Esophagus squamous epithelium (tissue), 5 donors: ENCODE data around the gene CT47A7. TPM values are rescaled to one million over a fixed set of nuclear protein-coding genes. Genes with fewer than 3 reads are reported as not detected.
"Not testable (repeated sequence)": the region's sequence is repeated elsewhere in the genome, so short reads cannot be mapped to it uniquely, and the experiment has no call there.

Experiments used
- DNase-seq: peaks from one replicate; lab custom pipeline; 2025; lab: John Stamatoyannopoulos, UW
- H3K27ac ChIP-seq, 4 donors: fragments of 200-600 bp; sonication (generic); one replicate each; pipeline ENCODE4 v1.5.1; 2016 to 2019; ENCODE audit warnings: mild to moderate bottlenecking in 1 of 4
- H3K27me3 ChIP-seq, 4 donors: fragments of 200-600 bp; sonication (generic); 1 replicate in 3 of 4; 2 replicates in 1 of 4; pipeline versions ENCODE4 v1.5.1 to v1.6.0; 2017 to 2021; ENCODE audit warnings: antibody characterized with exemption in 1 of 4
- H3K36me3 ChIP-seq, 3 donors: fragments of 200-600 bp; sonication (generic); one replicate each; pipeline ENCODE4 v1.5.1; 2016 to 2019
- H3K4me1 ChIP-seq, 3 donors: fragments of 200-600 bp; sonication (generic); one replicate each; pipeline ENCODE4 v1.5.1; 2017 to 2019
- H3K4me3 ChIP-seq, 4 donors: fragments of 200-600 bp; sonication (generic); 1 replicate in 3 of 4; 2 replicates in 1 of 4; pipeline ENCODE4 v1.5.1; 2016 to 2019; ENCODE audit warnings: mild to moderate bottlenecking in 2 of 4, moderate library complexity in 1 of 4
- H3K9me3 ChIP-seq, 3 donors: fragments of 200-600 bp; sonication (generic); one replicate each; pipeline ENCODE4 v1.5.1; 2016 to 2019
- CTCF ChIP-seq, 6 experiments: fragments of 450-650 bp in 4 of 6; fragments of 200-600 bp in 2 of 6; sonication (generic) in 2 of 6; IDR thresholded peaks; one replicate each; pipeline ENCODE4 v1.5.1; 2016 to 2019; ENCODE audit warnings: antibody characterized with exemption in 6 of 6, mild to moderate bottlenecking in 4 of 6, moderate library complexity in 4 of 6
- POLR2A ChIP-seq, 4 donors: fragments of 450-650 bp; IDR thresholded peaks; one replicate each; pipeline ENCODE4 v1.6.1; 2017; ENCODE audit warnings: antibody characterized with exemption in 4 of 4, mild to moderate bottlenecking in 4 of 4, moderate library complexity in 3 of 4
- WGBS, 2 donors: methylation state at CpG; one replicate each; pipeline ENCODE4 v1.1.5; 2018; 5-methylcytosine and 5-hydroxymethylcytosine counted together
- intact Hi-C: fragments of 100-400 bp; cut with DNase I; formaldehyde crosslinking; loops from one replicate; pipeline ENCODE4 v1.15.0; 2022
- small RNA-seq, 4 donors: library from RNA; depleted of rRNA; stranded (forward); fragments of <200 nt; gene quantifications; one replicate each; pipeline ENCODE3, GENCODE V24; 2016
- total RNA-seq, 4 donors: library from RNA; depleted of rRNA; stranded (reverse); fragments of >200 nt; gene quantifications; one replicate each; pipeline ENCODE4 v1.1.0, GENCODE V29; 2016
- donor health status: DM: yes; HTN: yes; CAD: no.

CT47A7 gene
- not detected for total RNA-seq

GRCh38 chrX:120956500-120956899 is at the start of gene CT47A7:
CT47A7 (minus strand) TSS chrX:120956600; CDS start chrX:120956345, 255 bp downstream.
- no CpG with 5 or more reads among the region's 7 CpGs for WGBS, 2 donors
- H3K4me3 ChIP-seq, H3K36me3 ChIP-seq, intact Hi-C loops, H3K27me3 ChIP-seq, DNase-seq, H3K9me3 ChIP-seq, H3K4me1 ChIP-seq, H3K27ac ChIP-seq: not testable (repeated sequence)

GRCh38 chrX:121000589-121000988 is 44.2 kb upstream of the CT47A7 start:
- no peak for DNase-seq
- H3K27ac ChIP-seq: no peak overlapping the region
- no peaks in the 10 kb centered on the region for H3K27me3 ChIP-seq
- 42 to 52% methylated on average over 4 of the region's 4 CpGs for WGBS, 2 donors
- H3K36me3 ChIP-seq: no peaks in the 10 kb centered on the region
- no peak overlapping the region for H3K4me3 ChIP-seq
- no peaks in the 10 kb centered on the region for H3K9me3 ChIP-seq
- peak in 4 of 6 experiments; percentile 15 to 49 (median 24) for TF ChIP-seq CTCF (IDR thresholded peaks at IDR 0.05)
- TF ChIP-seq POLR2A (IDR thresholded peaks at IDR 0.05): no peak
- intact Hi-C loops: no loop called here
- no peaks in the 10 kb centered on the region for H3K4me1 ChIP-seq

GRCh38 chrX:120999413-120999812 is 43.0 kb upstream of the CT47A7 start:
- Histone ChIP-seq H3K4me3 (no peak overlapping the region), H3K9me3 (no peaks in the 10 kb centered on the region), H3K27ac (no peak overlapping the region), H3K4me1 (no peaks in the 10 kb centered on the region), H3K36me3 (no peaks in the 10 kb centered on the region), H3K27me3 (no peaks in the 10 kb centered on the region)
- no peak for DNase-seq
- intact Hi-C loops: no loop called here
- WGBS, 2 donors: 74 to 82% methylated on average over 3 of the region's 3 CpGs
- TF ChIP-seq CTCF (IDR thresholded peaks at IDR 0.05): no peak

GRCh38 chrX:120985660-120986059 is 29.3 kb upstream of the CT47A7 start, which contains the start of gene CT47A1:
CT47A1 (minus strand) TSS chrX:120985760; CDS start chrX:120985529, 231 bp downstream.
- intact Hi-C loops, H3K4me3 ChIP-seq, H3K9me3 ChIP-seq, H3K4me1 ChIP-seq, H3K27ac ChIP-seq, DNase-seq, H3K27me3 ChIP-seq, H3K36me3 ChIP-seq: not testable (repeated sequence)
- WGBS, 2 donors: no CpG with 5 or more reads among the region's 8 CpGs

Small RNA genes within 50 kb of the gene (small RNA-seq; reads per million reads assigned to genes)
- gene AL670379.1 (0 reads per million in 4 donors), gene AL670379.10 (0 reads per million in 4 donors), gene AL670379.11 (0 reads per million in 4 donors), gene AL670379.12 (0 reads per million in 4 donors), gene AL670379.2 (0 reads per million in 4 donors), gene AL670379.3 (0 reads per million in 4 donors), gene AL670379.4 (0 reads per million in 4 donors), gene AL670379.5 (0 reads per million in 4 donors), gene AL670379.6 (0 reads per million in 4 donors), gene AL670379.7 (0 reads per million in 4 donors), gene AL670379.8 (0 reads per million in 4 donors), gene AL670379.9 (0 reads per million in 4 donors)

Other genes with a start within 250 kb of the CT47A7 start
- not detected for gene CT47B1, start 80.7 kb downstream of the CT47A7 start, total RNA-seq
- not detected for gene CT47A11, start 19.4 kb downstream of the CT47A7 start, total RNA-seq
- not detected for gene CT47A10, start 14.6 kb downstream of the CT47A7 start, total RNA-seq
- gene CT47A9, start 9.7 kb downstream of the CT47A7 start, total RNA-seq: not detected
- gene CT47A8, start 4.9 kb downstream of the CT47A7 start, total RNA-seq: not detected
- not detected for gene CT47A6, start 4.9 kb upstream of the CT47A7 start, total RNA-seq
- not detected for gene CT47A5, start 9.7 kb upstream of the CT47A7 start, total RNA-seq
- not detected for gene CT47A4, start 14.6 kb upstream of the CT47A7 start, total RNA-seq
- gene CT47A3, start 19.5 kb upstream of the CT47A7 start, total RNA-seq: not detected
- not detected for gene CT47A2, start 24.3 kb upstream of the CT47A7 start, total RNA-seq
- not detected for gene CT47A1, start 29.2 kb upstream of the CT47A7 start, total RNA-seq
- gene GLUD2, start 91.0 kb upstream of the CT47A7 start, total RNA-seq: 1 to 10 TPM in 1 of 4 donors, under 1 TPM in 3; 0.22 to 1.1 (median 0.47) TPM